Endothelial cell of umbilical vein (primary cell): ENCODE data around the gene ZNF132.

Experiments used
- MYC ChIP-seq: IDR thresholded peaks from one replicate; pipeline ENCODE4 v1.6.1; 2011; ENCODE audit warnings: mild to moderate bottlenecking, low read depth, low read length
- POLR2AphosphoS5 ChIP-seq: IDR thresholded peaks from 2 replicates; pipeline ENCODE4 v1.6.1; 2012; ENCODE audit warnings: low read depth, mild to moderate bottlenecking, control low read depth, low read length, moderate library complexity; ENCODE audit not compliant: insufficient read depth
- TF ChIP-seq, protein P1 (sequence below), 2 donors: IDR thresholded peaks; 1 replicate in 1 of 2; 2 replicates in 1 of 2; pipeline ENCODE4 v1.5.1; 2011; ENCODE audit warnings: low read length in 2 of 2, mild to moderate bottlenecking in 2 of 2, moderate library complexity in 2 of 2, control low read depth in 1 of 2, inconsistent platforms in 1 of 2, low read depth in 1 of 2; ENCODE audit not compliant: insufficient read depth in 1 of 2; ENCODE audit errors: extremely low read depth in 1 of 2

DNA sequence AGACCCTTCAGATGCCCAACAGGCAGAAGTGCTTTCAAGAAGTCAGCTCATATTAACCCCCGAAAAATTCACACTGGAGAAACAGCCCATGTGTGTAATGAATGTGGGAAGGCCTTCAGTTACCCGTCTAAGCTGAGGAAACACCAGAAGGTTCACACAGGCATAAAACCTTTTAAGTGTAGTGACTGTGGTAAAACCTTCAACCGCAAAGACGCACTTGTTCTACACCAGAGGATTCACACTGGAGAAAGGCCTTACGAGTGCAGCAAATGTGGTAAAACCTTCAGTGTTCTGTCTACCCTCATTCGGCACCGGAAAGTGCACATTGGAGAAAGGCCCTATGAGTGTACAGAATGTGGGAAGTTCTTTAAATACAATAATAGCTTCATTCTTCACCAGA lies 22.9 kb downstream of the ZNF132 start:
- TF ChIP-seq MYC, result no peak
- TF ChIP-seq, protein P1, sequence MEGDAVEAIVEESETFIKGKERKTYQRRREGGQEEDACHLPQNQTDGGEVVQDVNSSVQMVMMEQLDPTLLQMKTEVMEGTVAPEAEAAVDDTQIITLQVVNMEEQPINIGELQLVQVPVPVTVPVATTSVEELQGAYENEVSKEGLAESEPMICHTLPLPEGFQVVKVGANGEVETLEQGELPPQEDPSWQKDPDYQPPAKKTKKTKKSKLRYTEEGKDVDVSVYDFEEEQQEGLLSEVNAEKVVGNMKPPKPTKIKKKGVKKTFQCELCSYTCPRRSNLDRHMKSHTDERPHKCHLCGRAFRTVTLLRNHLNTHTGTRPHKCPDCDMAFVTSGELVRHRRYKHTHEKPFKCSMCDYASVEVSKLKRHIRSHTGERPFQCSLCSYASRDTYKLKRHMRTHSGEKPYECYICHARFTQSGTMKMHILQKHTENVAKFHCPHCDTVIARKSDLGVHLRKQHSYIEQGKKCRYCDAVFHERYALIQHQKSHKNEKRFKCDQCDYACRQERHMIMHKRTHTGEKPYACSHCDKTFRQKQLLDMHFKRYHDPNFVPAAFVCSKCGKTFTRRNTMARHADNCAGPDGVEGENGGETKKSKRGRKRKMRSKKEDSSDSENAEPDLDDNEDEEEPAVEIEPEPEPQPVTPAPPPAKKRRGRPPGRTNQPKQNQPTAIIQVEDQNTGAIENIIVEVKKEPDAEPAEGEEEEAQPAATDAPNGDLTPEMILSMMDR (IDR thresholded peaks at IDR 0.05; ENCODE audit: extremely low read depth in 1 of 2, insufficient read depth in 1 of 2, low read depth in 1 of 2, low read length in 2 of 2), result no peak
- TF ChIP-seq POLR2AphosphoS5, result no peak
